ENCODE results near the gene MORC1. TPM values are rescaled to one million over a fixed set of nuclear protein-coding genes. Genes with fewer than 3 reads are reported as not detected.

Gene MORC1
- polyA plus RNA-seq, 1 donor, result 0.01 TPM

GRCh38 chr3:108946292-108947285, 171.3 kb downstream of the MORC1 start:
- H3K4me3 ChIP-seq (ENCODE audit: low read length), result no peak overlapping the region
- no peaks in the 10 kb centered on the region for H3K9me3 ChIP-seq (ENCODE audit: control insufficient read depth, low read depth, low read length)
- no peak for DNase-seq
- H3K27ac ChIP-seq (ENCODE audit: low read length), result no peak overlapping the region
- 100% methylated on average over 4 of the region's 11 CpGs for WGBS (ENCODE audit: insufficient coverage, low lambda C conversion rate)
- no peaks in the 10 kb centered on the region for H3K36me3 ChIP-seq (ENCODE audit: control insufficient read depth, insufficient read depth, low read length)
- H3K4me1 ChIP-seq (ENCODE audit: control insufficient read depth, insufficient read depth, low read length), result no peaks in the 10 kb centered on the region
- no peaks in the 10 kb centered on the region for H3K27me3 ChIP-seq (ENCODE audit: control insufficient read depth, insufficient read depth, low read length)

- Histone ChIP-seq H3K9me3 (ENCODE audit: control insufficient read depth, low read depth, low read length) (no peaks in the 10 kb centered on the region), H3K27ac (ENCODE audit: low read length) (no peak overlapping the region), H3K4me3 (ENCODE audit: low read length) (no peak overlapping the region), H3K36me3 (ENCODE audit: control insufficient read depth, insufficient read depth, low read length) (no peaks in the 10 kb centered on the region), H3K4me1 (ENCODE audit: control insufficient read depth, insufficient read depth, low read length) (peaks cover 18% of the 10 kb centered on the region), H3K27me3 (ENCODE audit: control insufficient read depth, insufficient read depth, low read length) (no peaks in the 10 kb centered on the region)
- peak; percentile 4 to 33 for DNase-seq
- 56% methylated on average over 2 of the region's 5 CpGs for WGBS (ENCODE audit: insufficient coverage, low lambda C conversion rate)
Measured at GRCh38 chr3:108940568-108941263, 177.2 kb downstream of the MORC1 start.

- H3K36me3 ChIP-seq (ENCODE audit: control insufficient read depth, insufficient read depth, low read length), result no peaks in the 10 kb centered on the region
- WGBS (ENCODE audit: insufficient coverage, low lambda C conversion rate), result no CpG with 5 or more reads among the region's 4 CpGs
- H3K9me3 ChIP-seq (ENCODE audit: control insufficient read depth, low read depth, low read length), result no peaks in the 10 kb centered on the region
Measured at GRCh38 chr3:108940166-108940565, 177.8 kb downstream of the MORC1 start.

GRCh38 chr3:108936924-108937689, 180.8 kb downstream of the MORC1 start:
- Histone ChIP-seq H3K9me3 (ENCODE audit: control insufficient read depth, low read depth, low read length) (no peaks in the 10 kb centered on the region), H3K27me3 (ENCODE audit: control insufficient read depth, insufficient read depth, low read length) (no peaks in the 10 kb centered on the region), H3K27ac (ENCODE audit: low read length) (no peak overlapping the region), H3K4me3 (ENCODE audit: low read length) (no peak overlapping the region), H3K36me3 (ENCODE audit: control insufficient read depth, insufficient read depth, low read length) (no peaks in the 10 kb centered on the region), H3K4me1 (ENCODE audit: control insufficient read depth, insufficient read depth, low read length) (peaks cover 18% of the 10 kb centered on the region)
- 100% methylated on average over 2 of the region's 8 CpGs for WGBS (ENCODE audit: insufficient coverage, low lambda C conversion rate)
- no peak for DNase-seq

More at GRCh38 chr3:108940166-108940565, 177.8 kb downstream of the MORC1 start:
- Histone ChIP-seq H3K27ac (ENCODE audit: low read length) (no peak overlapping the region), H3K4me1 (ENCODE audit: control insufficient read depth, insufficient read depth, low read length) (peaks cover 18% of the 10 kb centered on the region), H3K4me3 (ENCODE audit: low read length) (no peak overlapping the region), H3K27me3 (ENCODE audit: control insufficient read depth, insufficient read depth, low read length) (no peaks in the 10 kb centered on the region)
- DNase-seq, result peak in 1 of 2 donors; percentile 27

GRCh38 chr3:108931035-108931434, 186.9 kb downstream of the MORC1 start:
- H3K27ac ChIP-seq (ENCODE audit: low read length), result no peak overlapping the region
- H3K9me3 ChIP-seq (ENCODE audit: control insufficient read depth, low read depth, low read length), result no peaks in the 10 kb centered on the region
- no peak for DNase-seq
- no peaks in the 10 kb centered on the region for H3K36me3 ChIP-seq (ENCODE audit: control insufficient read depth, insufficient read depth, low read length)
- no peaks in the 10 kb centered on the region for H3K27me3 ChIP-seq (ENCODE audit: control insufficient read depth, insufficient read depth, low read length)
- H3K4me3 ChIP-seq (ENCODE audit: low read length), result no peak overlapping the region
- no peaks in the 10 kb centered on the region for H3K4me1 ChIP-seq (ENCODE audit: control insufficient read depth, insufficient read depth, low read length)

GRCh38 chr3:108918866-108919265, 199.1 kb downstream of the MORC1 start:
- H3K4me1 ChIP-seq (ENCODE audit: control insufficient read depth, insufficient read depth, low read length), result no peaks in the 10 kb centered on the region
- 94% methylated on average over 3 of the region's 3 CpGs for WGBS (ENCODE audit: insufficient coverage, low lambda C conversion rate)
- H3K4me3 ChIP-seq (ENCODE audit: low read length), result no peak overlapping the region
- H3K36me3 ChIP-seq (ENCODE audit: control insufficient read depth, insufficient read depth, low read length), result no peaks in the 10 kb centered on the region
- no peak overlapping the region for H3K27ac ChIP-seq (ENCODE audit: low read length)
- no peak for DNase-seq
- no peaks in the 10 kb centered on the region for H3K9me3 ChIP-seq (ENCODE audit: control insufficient read depth, low read depth, low read length)
- no peaks in the 10 kb centered on the region for H3K27me3 ChIP-seq (ENCODE audit: control insufficient read depth, insufficient read depth, low read length)

GRCh38 chr3:108914774-108915641, 202.9 kb downstream of the MORC1 start:
- H3K4me3 ChIP-seq (ENCODE audit: low read length), result no peak overlapping the region
- DNase-seq, result peak; percentile 33 to 41
- WGBS (ENCODE audit: insufficient coverage, low lambda C conversion rate), result 0% methylated on average over 1 of the region's 6 CpGs

GRCh38 chr3:108909799-108910198, 208.1 kb downstream of the MORC1 start:
- Histone ChIP-seq H3K4me1 (ENCODE audit: control insufficient read depth, insufficient read depth, low read length) (no peaks in the 10 kb centered on the region), H3K27ac (ENCODE audit: low read length) (no peak overlapping the region)
- no peak for DNase-seq

More at GRCh38 chr3:108914774-108915641, 202.9 kb downstream of the MORC1 start:
- Histone ChIP-seq H3K27ac (ENCODE audit: low read length) (no peak overlapping the region), H3K9me3 (ENCODE audit: control insufficient read depth, low read depth, low read length) (no peaks in the 10 kb centered on the region), H3K4me1 (ENCODE audit: control insufficient read depth, insufficient read depth, low read length) (no peaks in the 10 kb centered on the region), H3K27me3 (ENCODE audit: control insufficient read depth, insufficient read depth, low read length) (no peaks in the 10 kb centered on the region), H3K36me3 (ENCODE audit: control insufficient read depth, insufficient read depth, low read length) (no peaks in the 10 kb centered on the region)

More at GRCh38 chr3:108909799-108910198, 208.1 kb downstream of the MORC1 start:
- Histone ChIP-seq H3K9me3 (ENCODE audit: control insufficient read depth, low read depth, low read length) (no peaks in the 10 kb centered on the region), H3K36me3 (ENCODE audit: control insufficient read depth, insufficient read depth, low read length) (no peaks in the 10 kb centered on the region), H3K4me3 (ENCODE audit: low read length) (no peak overlapping the region), H3K27me3 (ENCODE audit: control insufficient read depth, insufficient read depth, low read length) (no peaks in the 10 kb centered on the region)
- 92% methylated on average over 2 of the region's 5 CpGs for WGBS (ENCODE audit: insufficient coverage, low lambda C conversion rate)
